Measurements from ENCODE around the gene MECP2.

Gene MECP2

DNA sequence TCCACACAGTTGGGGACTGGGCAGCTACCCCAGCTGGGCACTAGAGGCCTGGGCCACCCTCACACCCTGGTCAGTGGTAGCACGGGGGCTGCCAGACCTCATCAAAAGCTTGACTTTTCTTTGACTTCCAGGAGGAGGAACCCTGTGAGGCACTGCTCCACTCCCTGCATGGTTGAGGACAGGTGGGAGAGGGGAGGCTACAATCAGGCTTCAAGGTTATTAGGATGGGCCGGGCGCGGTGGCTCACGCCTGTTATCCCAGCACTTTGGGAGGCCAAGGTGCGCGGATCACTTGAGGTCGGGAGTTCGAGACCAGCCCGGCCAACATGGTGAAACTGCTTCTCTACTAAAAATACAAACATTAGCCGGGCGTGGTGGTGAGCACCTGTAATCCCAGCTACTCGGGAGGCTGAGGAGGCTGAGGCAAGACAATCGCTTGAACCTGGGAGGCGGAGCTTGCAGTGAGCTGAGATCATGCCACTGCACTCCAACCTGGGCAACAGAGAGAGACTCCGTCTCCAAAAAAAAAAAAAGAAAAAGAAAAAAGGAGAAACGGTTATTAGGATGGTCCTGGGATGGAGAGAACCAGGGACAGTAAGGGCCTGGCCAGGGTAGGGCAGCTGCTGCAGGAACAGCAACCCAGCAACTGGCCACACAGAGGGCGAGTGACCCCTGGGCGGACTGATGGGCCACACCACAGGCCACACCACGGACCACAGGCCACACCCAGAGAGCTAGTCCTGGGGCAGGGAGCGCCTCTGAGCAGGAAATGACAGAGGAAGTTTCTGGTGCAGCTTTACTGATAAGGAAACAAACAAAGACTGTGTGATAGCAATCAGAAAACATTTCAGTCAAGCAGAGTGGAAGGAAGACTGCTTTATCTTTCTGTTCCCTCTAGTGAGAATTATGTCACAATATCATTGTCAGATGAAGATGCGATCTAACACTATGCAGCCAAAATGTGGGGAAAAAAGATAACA, 26.0 kb upstream of the MECP2 start:
- H3K4me3 Mint-ChIP-seq: peak overlapping the region; percentile 46

GRCh38 chrX:154121961-154122360, 24.4 kb upstream of the MECP2 start:
- no peaks in the 10 kb centered on the region for H3K9me3 Mint-ChIP-seq
- peaks cover 14% of the 10 kb centered on the region for H3K4me1 Mint-ChIP-seq (ENCODE audit: low read depth)
- no peaks in the 10 kb centered on the region for H3K36me3 Mint-ChIP-seq (ENCODE audit: low read depth)
- H3K27me3 Mint-ChIP-seq (ENCODE audit: low read depth): no peaks in the 10 kb centered on the region
- no peak overlapping the region for H3K27ac Mint-ChIP-seq
- no peak overlapping the region for H3K4me3 Mint-ChIP-seq

More for the DNA sequence above, 26.0 kb upstream of the MECP2 start:
- Mint-ChIP-seq H3K27ac (peak overlapping the region; percentile 13), H3K36me3 (ENCODE audit: low read depth) (no peaks in the 10 kb centered on the region), H3K4me1 (ENCODE audit: low read depth) (peaks cover 14% of the 10 kb centered on the region), H3K27me3 (ENCODE audit: low read depth) (no peaks in the 10 kb centered on the region), H3K9me3 (no peaks in the 10 kb centered on the region)

DNA sequence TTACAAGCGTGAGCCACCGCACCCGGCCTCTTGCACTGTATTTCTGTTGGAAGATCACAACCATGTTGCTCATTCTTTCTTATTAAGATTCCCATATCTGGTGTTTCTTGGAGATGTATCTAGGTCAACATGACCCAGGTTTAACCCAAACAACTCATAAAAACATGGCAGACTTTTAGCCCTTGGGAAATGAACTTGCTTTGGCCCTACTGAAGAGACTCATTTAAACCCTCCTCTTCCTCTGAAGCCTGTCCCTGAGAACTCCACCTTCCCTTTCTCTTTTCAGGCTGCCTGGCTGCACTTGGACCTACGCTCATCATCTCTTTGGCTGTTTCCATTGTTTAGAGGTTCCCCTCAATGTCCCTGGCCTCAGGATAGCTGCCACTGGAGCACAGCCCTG, 23.7 kb upstream of the MECP2 start:
- Mint-ChIP-seq H3K9me3 (no peaks in the 10 kb centered on the region), H3K4me3 (no peak overlapping the region), H3K36me3 (ENCODE audit: low read depth) (no peaks in the 10 kb centered on the region), H3K27me3 (ENCODE audit: low read depth) (no peaks in the 10 kb centered on the region), H3K27ac (no peak overlapping the region), H3K4me1 (ENCODE audit: low read depth) (peaks cover 14% of the 10 kb centered on the region)

DNA sequence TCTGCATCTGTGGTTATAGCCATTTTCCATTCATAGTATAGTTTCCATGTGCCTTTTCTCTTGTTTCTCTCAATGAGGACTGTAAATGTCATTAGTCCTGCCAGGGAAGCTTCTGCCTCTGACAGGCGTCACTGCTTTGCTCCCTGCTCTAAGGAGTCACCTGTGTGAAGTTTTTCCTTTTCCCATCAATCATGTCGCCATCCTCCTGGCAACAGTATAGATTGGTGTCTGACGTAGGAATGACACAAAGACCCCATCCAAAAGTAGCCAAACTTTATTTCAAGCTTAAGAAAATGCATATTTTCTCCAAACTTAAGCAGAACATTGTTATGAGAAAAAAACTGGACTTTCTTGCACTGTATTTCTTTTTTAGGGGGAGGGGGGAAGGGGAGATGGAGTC, 23.1 kb upstream of the MECP2 start:
- Mint-ChIP-seq H3K4me1 (ENCODE audit: low read depth) (peaks cover 14% of the 10 kb centered on the region), H3K36me3 (ENCODE audit: low read depth) (no peaks in the 10 kb centered on the region), H3K27me3 (ENCODE audit: low read depth) (no peaks in the 10 kb centered on the region), H3K4me3 (no peak overlapping the region), H3K27ac (no peak overlapping the region), H3K9me3 (no peaks in the 10 kb centered on the region)

- Mint-ChIP-seq H3K9me3 (no peaks in the 10 kb centered on the region), H3K36me3 (ENCODE audit: low read depth) (no peaks in the 10 kb centered on the region), H3K27me3 (ENCODE audit: low read depth) (peaks cover 4% of the 10 kb centered on the region), H3K4me1 (ENCODE audit: low read depth) (peaks cover under 1% of the 10 kb centered on the region), H3K4me3 (no peak overlapping the region), H3K27ac (no peak overlapping the region)
Observed at GRCh38 chrX:154117566-154117965, 20.0 kb upstream of the MECP2 start.

DNA sequence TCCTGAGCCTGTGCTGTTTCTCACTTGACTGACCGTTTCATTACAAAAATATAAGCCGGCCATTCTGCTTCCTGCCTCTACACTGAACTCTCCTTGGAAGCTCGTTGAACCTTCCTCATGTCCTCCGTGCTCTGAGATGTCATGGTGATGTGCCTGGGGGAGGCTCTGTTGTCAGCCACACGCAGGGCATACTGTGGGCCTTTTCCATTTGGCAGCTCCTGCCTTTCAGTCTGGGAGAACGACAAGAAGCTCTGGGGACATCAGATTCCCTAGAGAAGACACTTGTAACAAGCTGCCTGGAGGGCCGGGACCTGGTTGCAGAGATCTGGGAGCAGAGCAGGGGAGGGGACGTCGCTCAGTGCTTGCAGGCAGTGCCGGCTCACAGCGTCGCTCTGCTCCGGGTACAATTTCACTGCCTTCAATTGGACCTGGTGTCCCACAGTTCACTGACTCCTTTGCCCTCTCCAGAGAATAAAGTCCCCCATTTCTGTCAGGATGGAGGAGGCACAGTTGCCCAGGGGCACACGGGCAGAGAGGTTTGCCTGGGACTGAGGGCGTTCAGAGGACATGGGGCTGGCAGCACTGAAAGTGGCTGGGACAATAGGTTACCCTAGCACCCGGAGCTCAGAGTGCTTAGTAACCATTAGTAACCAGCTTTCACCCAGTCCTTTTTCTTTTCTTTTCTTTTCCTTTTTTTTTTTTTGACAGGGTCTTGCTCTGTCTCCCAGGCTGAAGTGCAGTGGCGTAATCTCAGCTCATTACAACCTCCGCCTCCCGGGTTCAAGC, 19.1 kb upstream of the MECP2 start:
- Mint-ChIP-seq H3K27ac (no peak overlapping the region), H3K27me3 (ENCODE audit: low read depth) (peaks cover 6% of the 10 kb centered on the region), H3K4me3 (no peak overlapping the region), H3K36me3 (ENCODE audit: low read depth) (no peaks in the 10 kb centered on the region), H3K9me3 (no peaks in the 10 kb centered on the region), H3K4me1 (ENCODE audit: low read depth) (no peaks in the 10 kb centered on the region)

DNA sequence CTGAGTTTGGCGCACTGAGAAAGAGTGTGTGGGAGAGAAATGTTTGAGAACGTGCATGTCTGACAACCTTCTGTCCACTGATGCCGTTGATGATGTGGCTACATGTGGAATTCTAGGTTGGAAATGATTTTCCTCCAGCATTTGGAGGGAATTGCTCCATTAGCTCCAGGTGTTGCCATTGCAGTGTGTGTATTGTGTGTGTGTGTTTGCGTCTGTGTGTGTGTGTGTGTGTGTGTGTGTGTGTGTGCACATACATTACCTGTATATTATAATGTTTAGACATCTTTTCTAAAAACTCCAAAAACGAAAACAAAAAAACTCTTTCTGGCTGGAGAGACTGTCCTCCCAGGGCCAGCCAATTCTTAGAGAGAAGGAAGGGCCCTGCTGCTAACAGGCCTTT, 18.2 kb upstream of the MECP2 start:
- no peaks in the 10 kb centered on the region for H3K4me1 Mint-ChIP-seq (ENCODE audit: low read depth)
- H3K9me3 Mint-ChIP-seq: no peaks in the 10 kb centered on the region
- H3K4me3 Mint-ChIP-seq: no peak overlapping the region
- H3K27ac Mint-ChIP-seq: no peak overlapping the region
- peaks cover 9% of the 10 kb centered on the region for H3K27me3 Mint-ChIP-seq (ENCODE audit: low read depth)
- no peaks in the 10 kb centered on the region for H3K36me3 Mint-ChIP-seq (ENCODE audit: low read depth)

DNA sequence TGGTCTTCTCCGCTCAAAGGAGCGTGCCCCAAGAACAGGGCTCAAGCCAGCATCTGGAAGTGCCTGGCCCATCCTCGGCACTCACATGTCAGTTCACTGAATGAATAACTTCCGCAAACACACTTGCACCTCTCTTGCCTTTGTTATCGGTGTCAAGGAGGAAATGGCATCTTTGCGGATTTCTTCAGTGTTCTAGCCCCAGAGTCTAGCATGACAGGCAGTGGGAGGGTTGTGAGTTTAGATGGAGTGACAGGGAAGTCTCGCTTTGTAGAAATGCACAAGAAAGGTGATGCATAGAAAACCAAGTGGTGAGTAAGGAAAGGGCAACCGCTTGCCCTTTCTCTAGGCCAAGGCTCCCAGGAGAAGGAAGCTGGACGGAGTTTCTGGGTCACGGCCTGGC, 17.6 kb upstream of the MECP2 start:
- Mint-ChIP-seq H3K36me3 (ENCODE audit: low read depth) (no peaks in the 10 kb centered on the region), H3K4me3 (no peak overlapping the region), H3K27ac (peak overlapping the region; percentile 85), H3K9me3 (no peaks in the 10 kb centered on the region), H3K4me1 (ENCODE audit: low read depth) (no peaks in the 10 kb centered on the region), H3K27me3 (ENCODE audit: low read depth) (peaks cover 9% of the 10 kb centered on the region)

DNA sequence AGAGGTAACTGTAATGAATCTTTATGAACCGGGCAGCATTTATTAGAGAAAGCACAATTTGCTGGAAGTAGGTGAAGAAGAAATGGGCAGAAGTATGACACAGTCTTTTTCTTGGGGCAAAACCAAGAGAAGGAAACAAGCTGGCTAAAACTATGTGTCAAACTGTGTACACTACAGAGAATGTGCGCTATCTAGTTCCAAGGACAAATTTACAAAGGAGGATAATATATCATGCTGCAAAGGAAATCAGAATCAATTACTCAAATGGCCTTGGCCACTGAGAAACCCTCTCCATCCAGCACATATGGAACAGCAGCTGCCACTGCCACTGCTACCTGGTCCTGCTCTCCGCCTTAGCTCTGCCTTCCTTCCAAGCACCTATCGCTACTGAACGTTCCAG, 17.1 kb upstream of the MECP2 start:
- Mint-ChIP-seq H3K27me3 (ENCODE audit: low read depth) (peaks cover 9% of the 10 kb centered on the region), H3K4me1 (ENCODE audit: low read depth) (no peaks in the 10 kb centered on the region), H3K9me3 (no peaks in the 10 kb centered on the region), H3K36me3 (ENCODE audit: low read depth) (no peaks in the 10 kb centered on the region), H3K27ac (peak overlapping the region; percentile 85), H3K4me3 (no peak overlapping the region)

DNA sequence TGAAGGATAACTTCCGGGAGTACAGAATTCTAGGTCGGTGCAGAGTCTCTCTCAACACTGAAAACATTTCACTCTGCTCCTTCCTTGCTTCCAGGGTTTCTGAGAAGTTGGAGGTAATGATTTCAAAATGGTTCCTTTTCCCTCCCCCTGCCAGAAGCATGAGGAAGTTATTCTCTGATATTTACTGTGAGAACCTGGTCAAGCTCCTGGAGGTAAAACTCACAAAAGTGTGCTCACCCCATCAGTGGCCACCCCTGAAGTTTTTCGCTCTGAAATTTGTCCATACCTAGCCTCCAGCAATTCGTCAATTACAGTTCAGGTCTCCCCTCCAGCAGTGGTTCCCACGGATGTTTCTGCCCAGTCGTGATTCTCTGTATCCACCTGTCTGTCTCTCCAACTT, 16.2 kb upstream of the MECP2 start:
- H3K27ac Mint-ChIP-seq: no peak overlapping the region
- no peak overlapping the region for H3K4me3 Mint-ChIP-seq
- H3K4me1 Mint-ChIP-seq (ENCODE audit: low read depth): no peaks in the 10 kb centered on the region
- peaks cover 9% of the 10 kb centered on the region for H3K27me3 Mint-ChIP-seq (ENCODE audit: low read depth)
- no peaks in the 10 kb centered on the region for H3K36me3 Mint-ChIP-seq (ENCODE audit: low read depth)
- no peaks in the 10 kb centered on the region for H3K9me3 Mint-ChIP-seq

GRCh38 chrX:154098551-154098950, 1.0 kb upstream of the MECP2 start:
- Mint-ChIP-seq H3K4me1 (ENCODE audit: low read depth) (peaks cover 35% of the 10 kb centered on the region), H3K27ac (no peak overlapping the region), H3K9me3 (no peaks in the 10 kb centered on the region), H3K27me3 (ENCODE audit: low read depth) (peaks cover 5% of the 10 kb centered on the region), H3K4me3 (no peak overlapping the region), H3K36me3 (ENCODE audit: low read depth) (peaks cover 4% of the 10 kb centered on the region)

- Mint-ChIP-seq H3K36me3 (ENCODE audit: low read depth) (peaks cover 6% of the 10 kb centered on the region), H3K4me1 (ENCODE audit: low read depth) (peaks cover 44% of the 10 kb centered on the region), H3K27ac (peak overlapping the region; percentile 97), H3K9me3 (no peaks in the 10 kb centered on the region), H3K4me3 (peak overlapping the region; percentile 98), H3K27me3 (ENCODE audit: low read depth) (peaks cover 2% of the 10 kb centered on the region)
Observed at GRCh38 chrX:154097003-154097588, 421 bp downstream of the MECP2 start.

DNA sequence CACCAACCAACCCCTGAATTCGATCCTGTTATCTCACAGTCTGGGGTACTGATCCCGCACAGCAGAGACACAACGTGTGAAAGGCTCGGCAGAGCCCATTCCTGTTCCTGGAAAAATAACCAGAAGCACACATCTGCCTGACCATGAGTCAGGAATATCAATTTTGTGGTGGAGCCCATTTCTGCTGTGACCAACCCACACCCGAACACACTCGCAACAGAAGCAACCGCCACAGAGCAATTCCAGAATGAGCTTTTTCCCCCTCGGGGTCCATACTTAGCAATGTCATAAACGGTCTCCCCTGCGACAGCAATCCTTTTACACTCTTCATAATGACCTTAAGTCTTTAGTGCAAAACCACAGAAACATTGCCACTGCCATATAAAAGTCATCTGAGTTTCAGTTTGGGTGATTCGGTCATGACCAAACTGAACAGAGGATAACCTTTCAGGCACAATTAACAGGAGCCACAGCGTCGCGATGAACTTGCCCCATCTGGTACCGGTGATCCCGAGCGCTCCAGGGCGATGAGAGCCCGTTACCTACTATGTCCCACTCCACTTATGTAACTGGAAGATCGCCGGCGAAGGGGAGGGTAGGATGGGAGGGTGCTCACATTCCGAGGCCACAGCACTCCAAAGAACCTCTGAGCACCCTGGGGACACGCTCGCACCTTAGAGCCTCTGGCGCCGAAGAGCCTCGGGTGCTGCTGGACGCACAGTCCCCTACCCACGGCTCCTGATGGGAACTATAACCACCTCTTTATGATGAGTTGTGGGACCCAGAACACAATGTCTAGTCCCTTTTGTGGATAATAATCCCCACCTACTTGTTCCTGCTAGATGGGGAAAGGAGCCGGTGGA, 1.1 kb downstream of the MECP2 start:
- H3K4me1 Mint-ChIP-seq (ENCODE audit: low read depth): peaks cover 45% of the 10 kb centered on the region
- peak overlapping the region; percentile 97 for H3K27ac Mint-ChIP-seq
- no peaks in the 10 kb centered on the region for H3K9me3 Mint-ChIP-seq
- no peaks in the 10 kb centered on the region for H3K27me3 Mint-ChIP-seq (ENCODE audit: low read depth)
- peaks cover 6% of the 10 kb centered on the region for H3K36me3 Mint-ChIP-seq (ENCODE audit: low read depth)
- peak overlapping the region; percentile 98 for H3K4me3 Mint-ChIP-seq

DNA sequence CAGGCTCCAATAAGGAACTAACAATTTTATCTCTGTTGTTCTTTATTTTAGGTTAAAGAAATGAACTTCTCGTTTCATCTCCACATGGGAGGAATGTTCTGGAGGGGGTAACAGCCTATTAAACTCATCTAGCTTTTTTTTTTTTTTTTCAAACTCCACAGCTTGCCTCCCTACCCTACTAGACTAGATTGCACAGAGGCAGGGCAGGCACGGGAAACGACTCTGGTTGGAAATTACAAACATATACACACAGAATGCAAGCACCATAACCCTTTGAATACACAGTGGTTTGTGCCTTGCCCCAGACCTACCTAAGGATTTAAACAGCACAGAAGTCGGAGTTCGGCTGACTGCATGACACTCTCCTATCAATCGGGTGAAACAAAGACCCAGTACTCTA, 2.7 kb downstream of the MECP2 start:
- Mint-ChIP-seq H3K4me3 (peak overlapping the region; percentile 98), H3K27me3 (ENCODE audit: low read depth) (no peaks in the 10 kb centered on the region), H3K36me3 (ENCODE audit: low read depth) (peaks cover 10% of the 10 kb centered on the region), H3K4me1 (ENCODE audit: low read depth) (peaks cover 50% of the 10 kb centered on the region), H3K9me3 (no peaks in the 10 kb centered on the region), H3K27ac (peak overlapping the region; percentile 23)

All from T-helper 1 cell treated with Interleukin-12 subunit alpha and Interleukin-12 subunit beta and Interleukin-4 antibody, amounts not matched to agents 30 μg/mL and 1 μg/mL, for 36 hours (primary cell).